GM12878 (cell line): ENCODE data around the gene UQCC5. TPM values are rescaled to one million over a fixed set of nuclear protein-coding genes. Genes with fewer than 3 reads are reported as not detected.

Experiments used
- ATAC-seq: fragments of 200-7000 bp; cut with Tn5 transposase; 3 replicates; pipeline ENCODE4 v1.9.1; 2020; ENCODE audit warnings: mild to moderate bottlenecking, moderate library complexity
- BruUV-seq: library from RNA; stranded (reverse); fragments of 400-500 nt; replicated peaks from 2 replicates; lab custom pipeline; 2021; lab: Mats Ljungman, UMichigan
- CTCF ChIA-PET: fragments of 300-600 bp; sonication (Branson Sonifier 250); formaldehyde crosslinking; extraction: SDS; loops from one replicate; lab custom pipeline; 2021; ENCODE audit warnings: inconsistent platforms; lab: Yijun Ruan, JAX
- POLR2A ChIA-PET: fragments of 350-600 bp; formaldehyde crosslinking; extraction: SDS; loops from one replicate; lab custom pipeline; 2021; ENCODE audit warnings: inconsistent platforms; lab: Charles Lee
- RAD21 ChIA-PET: fragments of 300-600 bp; sonication (Branson Sonifier 250); formaldehyde crosslinking; loops from one replicate; lab custom pipeline; 2023; ENCODE audit warnings: antibody characterized with exemption; ENCODE audit not compliant: unreplicated experiment; lab: Charles Lee
- SMC1A ChIA-PET: fragments of 300-600 bp; sonication (Branson Sonifier 250); formaldehyde crosslinking; loops from one replicate; lab custom pipeline; 2023; ENCODE audit not compliant: unreplicated experiment, uncharacterized antibody; lab: Charles Lee
- DNase-seq: peaks from one replicate; pipeline ENCODE4 v3.0.0-alpha.2; 2011; ENCODE audit warnings: low read depth, low spot score
- FAIRE-seq: peaks from 3 replicates; lab custom pipeline; 2011; peaks lifted over from hg19 to GRCh38; lab: Jason Lieb, UNC
- H2AFZ ChIP-seq: 2 replicates; pipeline ENCODE4 v1.6.0; 2011; ENCODE audit warnings: low read depth, low read length, control low read depth; ENCODE audit not compliant: control insufficient read depth
- H3K27ac ChIP-seq: 2 replicates; pipeline ENCODE4 v1.5.1; 2011; ENCODE audit warnings: control low read depth; ENCODE audit not compliant: control insufficient read depth, insufficient read depth
- H3K27me3 ChIP-seq, 2 experiments: replicated peaks in 1 of 2; 2 replicates each; pipeline versions ENCODE4 v1.6.0 to v1.6.1; 2011; ENCODE audit warnings: low read length in 1 of 2; ENCODE audit not compliant: control insufficient read depth in 2 of 2, insufficient read depth in 2 of 2
- H3K36me3 ChIP-seq, 2 experiments: 2 replicates each; pipeline ENCODE4 v1.5.1; 2011; ENCODE audit warnings: low read length in 1 of 2; ENCODE audit not compliant: control insufficient read depth in 2 of 2, insufficient read depth in 2 of 2
- H3K4me1 ChIP-seq: 2 replicates; pipeline ENCODE4 v1.6.1; 2011; ENCODE audit warnings: mild to moderate bottlenecking, low read length, moderate library complexity, mixed read lengths; ENCODE audit not compliant: control insufficient read depth, insufficient read depth
- H3K4me2 ChIP-seq: 2 replicates; pipeline ENCODE4 v1.6.0; 2011; ENCODE audit warnings: control low read depth; ENCODE audit not compliant: control insufficient read depth, insufficient read depth
- H3K4me3 ChIP-seq: fragments of 200-600 bp; sonication (generic); 2 replicates; pipeline ENCODE4 v1.5.1; 2016
- H3K79me2 ChIP-seq: 2 replicates; pipeline ENCODE4 v1.6.0; 2011; ENCODE audit warnings: low read length; ENCODE audit not compliant: control insufficient read depth, insufficient read depth
- H3K9ac ChIP-seq: 2 replicates; pipeline ENCODE4 v1.8.0; 2011; ENCODE audit warnings: low read length, control low read depth, mixed read lengths; ENCODE audit not compliant: control insufficient read depth, insufficient read depth
- H3K9me3 ChIP-seq: replicated peaks from 3 replicates; pipeline ENCODE4 v1.5.1; 2011; ENCODE audit warnings: mild to moderate bottlenecking, low read length; ENCODE audit not compliant: control insufficient read depth, insufficient read depth
- H4K20me1 ChIP-seq: 2 replicates; pipeline ENCODE4 v1.6.0; 2011; ENCODE audit not compliant: control insufficient read depth, insufficient read depth
- KLF5 ChIP-seq: fragments of 450-650 bp; IDR thresholded peaks from 2 replicates; pipeline ENCODE4 v1.6.1; 2014; ENCODE audit warnings: mild to moderate bottlenecking; ENCODE audit not compliant: partially characterized antibody
- RELB ChIP-seq: fragments of 450-650 bp; IDR thresholded peaks from 2 replicates; pipeline ENCODE4 v1.6.1; 2017; ENCODE audit warnings: low read depth, mild to moderate bottlenecking, moderate library complexity
- RUNX3 ChIP-seq: IDR thresholded peaks from 2 replicates; pipeline ENCODE4 v1.6.1; 2012; ENCODE audit warnings: low read length, inconsistent platforms
- TCF3 ChIP-seq: IDR thresholded peaks from 2 replicates; pipeline ENCODE4 v1.6.1; 2012; ENCODE audit warnings: low read depth, mild to moderate bottlenecking, low read length, borderline replicate concordance; ENCODE audit not compliant: insufficient read depth
- YY1 ChIP-seq: IDR thresholded peaks from 2 replicates; pipeline ENCODE4 v1.6.1; 2011; ENCODE audit warnings: low read depth, mild to moderate bottlenecking, low read length
- WGBS: methylation state at CpG from one replicate; pipeline ENCODE4 v1.1.6; 2016; ENCODE audit warnings: low lambda C conversion rate; ENCODE audit not compliant: insufficient replicate concordance, insufficient coverage; ENCODE audit errors: missing lambda C conversion rate; 5-methylcytosine and 5-hydroxymethylcytosine counted together
- in situ Hi-C: fragments of 300-500 bp; cut with MboI; formaldehyde crosslinking; loops from 9 replicates; pipeline ENCODE4 v1.14.3; 2018; ENCODE audit warnings: mixed read lengths
- intact Hi-C: fragments of 100-400 bp; cut with micrococcal nuclease; formaldehyde crosslinking; loops from one replicate; pipeline ENCODE4 v1.14.2; 2022; ENCODE audit not compliant: unreplicated experiment
- polyA plus RNA-seq, 11 experiments: library from polyadenylated mRNA; depleted of rRNA in 4 of 11; unstranded in 6 of 11; stranded (reverse) in 5 of 11; fragments of >200 nt; fragmentation: Nextera tagmentation in 4 of 11; fragmentation: Illumina TruSeq in 1 of 11; extraction: Ambion mirVana in 4 of 11; extraction: Trizol in 1 of 11; gene quantifications; 1 replicate in 1 of 11; 2 replicates in 10 of 11; pipeline versions ENCODE4 v1.2.1 to v1.2.3, GENCODE V29; 2011 to 2016; ENCODE audit warnings: inconsistent platforms in 2 of 11, missing spikeins in 2 of 11, low read depth in 1 of 11
- total RNA-seq, 4 experiments: library from RNA; depleted of rRNA in 3 of 4; stranded (reverse); fragments of >200 nt in 3 of 4; fragmentation: Illumina TruSeq in 1 of 4; extraction: Trizol in 1 of 4; gene quantifications; 2 replicates each; pipeline versions ENCODE4 v1.2.1 to v1.2.3, GENCODE V29; 2013 to 2021

The UQCC5 gene
- total and polyA plus RNA-seq, 10 of the 15 experiments (the other 5 are each of a cell fraction or from before 2014, with no cell fraction given) = 15.1 to 84.8 (median 28.0) TPM

- ATAC-seq (no peak), DNase-seq (no peak), FAIRE-seq (no peak)
- peaks cover 0 to 12% of the 10 kb centered on the region in 2 experiments; a peak in 3 of 4 replicates for H3K36me3 ChIP-seq
- BruUV-seq = no TSS peak
- no peaks in the 10 kb centered on the region for H3K9me3 ChIP-seq
- SMC1A ChIA-PET = no interaction called here
- WGBS = 39% methylated on average over 25 of the region's 25 CpGs
- CTCF ChIA-PET = interaction anchor here (0.7 kb wide), 1 partner anchor 13 kb away, joined by 3 read pairs; no protein-coding TSS in a partner anchor
- no peaks in the 10 kb centered on the region for H4K20me1 ChIP-seq
- no peak within 1 kb of the TSS for H3K9ac ChIP-seq
- intact Hi-C loops (no loop called here), in situ Hi-C loops (no loop called here)
- no peak within 1 kb of the TSS for H3K4me3 ChIP-seq
- H3K27ac ChIP-seq = no peak within 1 kb of the TSS
- no peaks in the 10 kb centered on the region for H3K4me1 ChIP-seq
- no peaks in the 10 kb centered on the region for H3K27me3 ChIP-seq
- TF ChIP-seq RUNX3 (no peak), RELB (no peak), TCF3 (no peak), KLF5 (no peak), YY1 (no peak)
- POLR2A ChIA-PET = no interaction called here
- H3K79me2 ChIP-seq = no peaks in the 10 kb centered on the region
- no peak within 1 kb of the TSS for H3K4me2 ChIP-seq
- RAD21 ChIA-PET = no interaction called here
- no peak within 1 kb of the TSS for H2AFZ ChIP-seq
Measured at GRCh38 chr3:52494886-52495495, 41.4 kb upstream of the UQCC5 start, which contains the start of gene STAB1. Gene STAB1 (plus strand): TSS chr3:52495338. CDS start chr3:52495414, 76 bp downstream.
